ENCODE data around the gene TRPM5.

Gene TRPM5

DNA sequence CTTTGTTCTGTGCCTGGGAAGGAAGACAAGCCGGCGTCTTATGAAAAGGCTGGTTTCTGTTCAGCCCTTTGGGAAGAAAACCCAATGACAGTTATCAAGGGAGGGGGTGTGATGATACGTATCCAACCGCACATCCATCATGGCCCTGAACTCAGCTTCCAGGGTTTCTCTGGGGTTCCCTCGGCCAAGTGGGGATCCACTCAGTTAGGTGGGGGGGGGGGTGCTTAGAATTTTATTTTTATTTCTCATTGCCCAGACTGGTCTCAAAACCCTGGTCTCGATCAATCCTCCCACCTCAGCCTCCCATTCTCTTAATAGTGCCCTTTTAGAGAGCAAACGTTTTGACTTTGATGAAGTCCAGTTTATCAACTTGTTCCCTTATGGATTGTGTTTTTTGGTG is 26.2 kb upstream of the TRPM5 start:
- TF ChIP-seq, protein P1, sequence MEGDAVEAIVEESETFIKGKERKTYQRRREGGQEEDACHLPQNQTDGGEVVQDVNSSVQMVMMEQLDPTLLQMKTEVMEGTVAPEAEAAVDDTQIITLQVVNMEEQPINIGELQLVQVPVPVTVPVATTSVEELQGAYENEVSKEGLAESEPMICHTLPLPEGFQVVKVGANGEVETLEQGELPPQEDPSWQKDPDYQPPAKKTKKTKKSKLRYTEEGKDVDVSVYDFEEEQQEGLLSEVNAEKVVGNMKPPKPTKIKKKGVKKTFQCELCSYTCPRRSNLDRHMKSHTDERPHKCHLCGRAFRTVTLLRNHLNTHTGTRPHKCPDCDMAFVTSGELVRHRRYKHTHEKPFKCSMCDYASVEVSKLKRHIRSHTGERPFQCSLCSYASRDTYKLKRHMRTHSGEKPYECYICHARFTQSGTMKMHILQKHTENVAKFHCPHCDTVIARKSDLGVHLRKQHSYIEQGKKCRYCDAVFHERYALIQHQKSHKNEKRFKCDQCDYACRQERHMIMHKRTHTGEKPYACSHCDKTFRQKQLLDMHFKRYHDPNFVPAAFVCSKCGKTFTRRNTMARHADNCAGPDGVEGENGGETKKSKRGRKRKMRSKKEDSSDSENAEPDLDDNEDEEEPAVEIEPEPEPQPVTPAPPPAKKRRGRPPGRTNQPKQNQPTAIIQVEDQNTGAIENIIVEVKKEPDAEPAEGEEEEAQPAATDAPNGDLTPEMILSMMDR (conservative IDR thresholded peaks at IDR 0.05; ENCODE audit: low read depth, low read length) = no peak
- no peak overlapping the region for H2AFZ ChIP-seq (ENCODE audit: low read depth)

DNA sequence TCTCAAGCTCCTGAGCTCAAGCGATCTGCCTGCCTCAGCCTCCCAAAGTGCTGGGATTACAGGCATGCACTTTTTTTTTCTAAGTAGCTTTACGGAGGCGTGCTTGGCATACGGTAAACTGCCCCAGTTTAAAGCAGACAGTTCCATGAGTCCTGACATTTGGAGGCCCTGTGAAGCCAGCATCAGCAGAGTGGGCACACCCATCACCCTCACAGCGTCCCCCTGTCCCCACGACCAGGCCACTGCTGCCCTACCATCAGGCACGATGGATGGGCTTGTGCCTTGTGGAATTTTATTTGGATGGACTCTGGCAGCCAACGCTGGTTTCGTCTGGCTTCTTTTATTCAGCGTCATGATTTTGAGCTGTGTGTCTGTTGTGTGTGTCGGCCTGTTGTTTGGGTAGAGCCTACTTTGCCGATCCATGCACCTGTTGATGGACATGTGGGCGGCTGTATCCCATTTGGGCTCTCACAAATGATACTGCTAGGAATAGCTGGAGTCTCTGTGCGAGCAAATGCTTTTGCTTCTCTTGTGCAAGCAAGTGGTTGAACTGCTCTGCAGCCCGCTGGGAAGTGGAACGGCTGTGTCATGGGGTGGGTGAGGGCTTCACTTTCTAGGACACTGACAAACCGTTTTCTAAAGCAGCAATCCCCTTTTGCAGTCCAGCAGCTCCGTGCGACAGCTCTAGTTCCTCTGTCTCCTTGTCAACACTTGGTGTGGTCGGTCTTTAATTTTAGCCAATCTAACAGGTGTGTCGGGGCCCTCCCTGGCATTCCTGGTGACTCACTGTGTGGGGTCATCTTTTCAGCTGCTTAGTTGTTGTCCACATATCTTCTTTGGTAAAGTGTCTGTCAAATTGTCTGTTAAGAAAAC is 24.3 kb upstream of the TRPM5 start:
- H4K20me1 ChIP-seq (ENCODE audit: insufficient read depth) = no peaks in the 10 kb centered on the region

More for the DNA sequence above, 26.2 kb upstream of the TRPM5 start:
- Histone ChIP-seq H3K79me2 (ENCODE audit: insufficient read depth, low read depth) (peaks cover 7% of the 10 kb centered on the region), H4K20me1 (ENCODE audit: insufficient read depth) (no peaks in the 10 kb centered on the region), H3K4me3 (IDR thresholded peaks at IDR 0.05; ENCODE audit: insufficient read depth, low read depth, low read length) (no peak overlapping the region), H3K27ac (no peak overlapping the region), H3K9ac (no peak overlapping the region), H3K36me3 (ENCODE audit: insufficient read depth) (no peaks in the 10 kb centered on the region), H3K4me2 (no peak overlapping the region), H3K4me1 (ENCODE audit: low read depth, poor library complexity, severe bottlenecking) (peaks cover 28% of the 10 kb centered on the region), H3K27me3 (ENCODE audit: insufficient read depth, low read depth) (no peaks in the 10 kb centered on the region)

DNA sequence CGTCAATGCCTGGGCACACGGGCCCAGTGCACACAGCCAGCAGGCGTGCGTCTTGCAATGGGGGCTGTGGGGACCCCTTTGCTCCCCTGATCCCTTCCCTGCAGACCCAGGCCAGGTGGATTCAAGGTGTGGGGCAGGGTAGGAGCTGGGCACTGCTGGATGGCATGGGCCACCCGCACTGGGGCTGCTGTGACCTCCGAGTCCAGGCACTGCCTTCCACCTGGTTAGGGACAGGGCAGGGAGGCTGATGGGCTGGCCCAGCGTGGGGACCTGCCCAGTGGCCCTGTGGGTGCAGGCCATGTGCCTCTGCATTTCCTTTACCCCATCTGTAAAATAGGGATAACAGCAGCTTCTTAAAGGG is 23.4 kb upstream of the TRPM5 start:
- Histone ChIP-seq H3K27me3 (ENCODE audit: insufficient read depth, low read depth) (no peaks in the 10 kb centered on the region), H3K4me1 (ENCODE audit: low read depth, poor library complexity, severe bottlenecking) (peaks cover 56% of the 10 kb centered on the region), H3K4me3 (IDR thresholded peaks at IDR 0.05; ENCODE audit: insufficient read depth, low read depth, low read length) (no peak overlapping the region), H3K79me2 (ENCODE audit: insufficient read depth, low read depth) (peaks cover 7% of the 10 kb centered on the region), H4K20me1 (ENCODE audit: insufficient read depth) (no peaks in the 10 kb centered on the region), H3K36me3 (ENCODE audit: insufficient read depth) (no peaks in the 10 kb centered on the region), H2AFZ (ENCODE audit: low read depth) (no peak overlapping the region), H3K9ac (peak overlapping the region; percentile 38; the same call in 1 of the 2 replicates), H3K27ac (peak overlapping the region; percentile 43), H3K4me2 (peak overlapping the region; percentile 97)
- TF ChIP-seq, protein P1 (conservative IDR thresholded peaks at IDR 0.05; ENCODE audit: low read depth, low read length) = no peak

More for the DNA sequence above, 24.3 kb upstream of the TRPM5 start:
- H2AFZ ChIP-seq (ENCODE audit: low read depth) = no peak overlapping the region
- peaks cover 47% of the 10 kb centered on the region for H3K4me1 ChIP-seq (ENCODE audit: low read depth, poor library complexity, severe bottlenecking)
- H3K4me2 ChIP-seq = no peak overlapping the region
- no peak overlapping the region for H3K9ac ChIP-seq
- TF ChIP-seq, protein P1 (conservative IDR thresholded peaks at IDR 0.05; ENCODE audit: low read depth, low read length) = no peak
- no peaks in the 10 kb centered on the region for H3K36me3 ChIP-seq (ENCODE audit: insufficient read depth)
- H3K27me3 ChIP-seq (ENCODE audit: insufficient read depth, low read depth) = no peaks in the 10 kb centered on the region
- H3K4me3 ChIP-seq (IDR thresholded peaks at IDR 0.05; ENCODE audit: insufficient read depth, low read depth, low read length) = no peak overlapping the region
- no peak overlapping the region for H3K27ac ChIP-seq
- peaks cover 7% of the 10 kb centered on the region for H3K79me2 ChIP-seq (ENCODE audit: insufficient read depth, low read depth)

- H2AFZ ChIP-seq (ENCODE audit: low read depth) = no peak overlapping the region
- peaks cover 13% of the 10 kb centered on the region for H3K79me2 ChIP-seq (ENCODE audit: insufficient read depth, low read depth)
These were observed 22.8 kb upstream of the TRPM5 start for GRCh38 chr11:2466869-2467694.

More at GRCh38 chr11:2466869-2467694, 22.8 kb upstream of the TRPM5 start:
- Histone ChIP-seq H4K20me1 (ENCODE audit: insufficient read depth) (no peaks in the 10 kb centered on the region), H3K4me1 (ENCODE audit: low read depth, poor library complexity, severe bottlenecking) (peaks cover 62% of the 10 kb centered on the region), H3K36me3 (ENCODE audit: insufficient read depth) (no peaks in the 10 kb centered on the region), H3K27ac (peak overlapping the region; percentile 43), H3K9ac (peak overlapping the region; percentile 38; the same call in 1 of the 2 replicates), H3K4me3 (IDR thresholded peaks at IDR 0.05; ENCODE audit: insufficient read depth, low read depth, low read length) (no peak overlapping the region), H3K4me2 (peak overlapping the region; percentile 97), H3K27me3 (ENCODE audit: insufficient read depth, low read depth) (no peaks in the 10 kb centered on the region)
- TF ChIP-seq, protein P1 (conservative IDR thresholded peaks at IDR 0.05; ENCODE audit: low read depth, low read length) = no peak
